Measurements from ENCODE around the gene KCNIP4.

GRCh38 chr4:21744046-21744445 is 204.5 kb downstream of the KCNIP4 start:
- TF ChIP-seq CTCF (IDR thresholded peaks at IDR 0.05) (no peak), POLR2A (IDR thresholded peaks at IDR 0.05) (no peak)
